H9 (cell line): Measurements from ENCODE around the gene CNOT10. TPM values are rescaled to one million over a fixed set of nuclear protein-coding genes. Genes with fewer than 3 reads are reported as not detected.

Experiments used
- DNase-seq: peaks from one replicate; pipeline ENCODE4 v3.0.0-alpha.2; 2017
- H2AFZ ChIP-seq: one replicate; pipeline ENCODE4 v1.6.1; 2013; ENCODE audit warnings: mild to moderate bottlenecking, low read length, control low read depth, moderate library complexity
- H2AK5ac ChIP-seq: 2 replicates; pipeline ENCODE4 v1.6.1; 2013; ENCODE audit warnings: low read length, control low read depth, mixed read lengths; ENCODE audit not compliant: insufficient read length
- H2BK120ac ChIP-seq: one replicate; pipeline ENCODE4 v1.6.1; 2013; ENCODE audit warnings: low read depth, mild to moderate bottlenecking, low read length, control low read depth, inconsistent platforms; ENCODE audit not compliant: poor library complexity, severe bottlenecking
- H2BK12ac ChIP-seq: 2 replicates; pipeline ENCODE4 v1.6.1; 2013; ENCODE audit warnings: low read length, control low read depth, mixed read lengths, low read depth; ENCODE audit not compliant: insufficient read length
- H2BK15ac ChIP-seq: 2 replicates; pipeline ENCODE4 v1.6.1; 2013; ENCODE audit warnings: low read depth, low read length, control low read depth
- H2BK20ac ChIP-seq: one replicate; pipeline ENCODE4 v1.6.1; 2013; ENCODE audit warnings: low read depth, mild to moderate bottlenecking, low read length, control low read depth, inconsistent platforms; ENCODE audit not compliant: poor library complexity, severe bottlenecking
- H2BK5ac ChIP-seq: 2 replicates; pipeline ENCODE4 v1.6.1; 2013; ENCODE audit warnings: low read length, control low read depth, mixed read lengths; ENCODE audit not compliant: insufficient read length
- H3K14ac ChIP-seq: 2 replicates; pipeline ENCODE4 v1.6.1; 2013; ENCODE audit warnings: low read length, control low read depth; ENCODE audit not compliant: insufficient read depth
- H3K18ac ChIP-seq: 2 replicates; pipeline ENCODE4 v1.6.1; 2013; ENCODE audit warnings: low read depth, mild to moderate bottlenecking, mixed read lengths, low read length, control low read depth; ENCODE audit not compliant: insufficient read length
- H3K23ac ChIP-seq: 2 replicates; pipeline ENCODE4 v1.6.1; 2013; ENCODE audit warnings: low read length, control low read depth, mixed read lengths, low read depth; ENCODE audit not compliant: insufficient read length
- H3K23me2 ChIP-seq: 2 replicates; pipeline ENCODE4 v1.6.1; 2013; ENCODE audit warnings: low read depth, mild to moderate bottlenecking, mixed read lengths, low read length, control low read depth; ENCODE audit not compliant: insufficient read length, poor library complexity, severe bottlenecking
- H3K27ac ChIP-seq: 2 replicates; pipeline ENCODE4 v1.5.1; 2013; ENCODE audit warnings: low read length, control low read depth, mixed read lengths, low read depth; ENCODE audit not compliant: insufficient read length
- H3K27me3 ChIP-seq: 2 replicates; pipeline ENCODE4 v1.6.1; 2013; ENCODE audit warnings: low read length, control low read depth, inconsistent platforms; ENCODE audit not compliant: insufficient read depth
- H3K4ac ChIP-seq: 2 replicates; pipeline ENCODE4 v1.6.1; 2013; ENCODE audit warnings: low read depth, mild to moderate bottlenecking, control low read depth, inconsistent platforms, low read length, moderate library complexity
- H3K4me1 ChIP-seq: 2 replicates; pipeline ENCODE4 v1.6.1; 2013; ENCODE audit warnings: low read length, control low read depth, inconsistent platforms; ENCODE audit not compliant: insufficient read depth
- H3K4me2 ChIP-seq: 2 replicates; pipeline ENCODE4 v1.6.1; 2013; ENCODE audit warnings: low read length, control low read depth, mixed read lengths; ENCODE audit not compliant: insufficient read length, insufficient read depth
- H3K56ac ChIP-seq: 2 replicates; pipeline ENCODE4 v1.6.1; 2013; ENCODE audit warnings: low read depth, mild to moderate bottlenecking, mixed read lengths, low read length, control low read depth; ENCODE audit not compliant: insufficient read length
- H3K79me1 ChIP-seq: 2 replicates; pipeline ENCODE4 v1.6.1; 2013; ENCODE audit warnings: low read depth, mild to moderate bottlenecking, moderate library complexity, low read length, control low read depth, inconsistent platforms; ENCODE audit not compliant: insufficient read depth, poor library complexity, severe bottlenecking
- H3K79me2 ChIP-seq: 2 replicates; pipeline ENCODE4 v1.6.1; 2013; ENCODE audit warnings: low read length, control low read depth, inconsistent platforms; ENCODE audit not compliant: insufficient read depth
- H3K9ac ChIP-seq: 2 replicates; pipeline ENCODE4 v1.6.1; 2013; ENCODE audit warnings: low read length, control low read depth, mixed read lengths; ENCODE audit not compliant: insufficient read length; ENCODE audit errors: extremely low read depth
- H3K9me3 ChIP-seq: one replicate; pipeline ENCODE4 v1.6.1; 2013; ENCODE audit warnings: low read depth, low read length, inconsistent platforms; ENCODE audit not compliant: control insufficient read depth
- H3T11ph ChIP-seq: one replicate; pipeline ENCODE4 v1.6.1; 2013; ENCODE audit warnings: mild to moderate bottlenecking, low read length, control low read depth, inconsistent platforms
- H4K20me1 ChIP-seq: one replicate; pipeline ENCODE4 v1.6.1; 2013; ENCODE audit not compliant: control insufficient read depth, insufficient read length, insufficient read depth
- H4K5ac ChIP-seq: 2 replicates; pipeline ENCODE4 v1.6.1; 2013; ENCODE audit warnings: low read depth, mild to moderate bottlenecking, mixed read lengths, low read length, control low read depth; ENCODE audit not compliant: insufficient read length
- H4K8ac ChIP-seq: replicated peaks from 2 replicates; pipeline ENCODE4 v1.6.1; 2013; ENCODE audit warnings: low read length, control low read depth, mixed read lengths, low read depth; ENCODE audit not compliant: insufficient read length
- H4K91ac ChIP-seq: 2 replicates; pipeline ENCODE4 v1.6.1; 2013; ENCODE audit warnings: low read depth, mild to moderate bottlenecking, moderate library complexity, mixed read lengths, low read length, control low read depth; ENCODE audit not compliant: insufficient read length
- H3K27ac Mint-ChIP-seq, 3 experiments: 2 replicates in 2 of 3; 3 replicates in 1 of 3; pipeline ENCODE4 v1.8.0; 2020 to 2021; ENCODE audit warnings: mixed read lengths in 3 of 3, mild to moderate bottlenecking in 1 of 3, moderate library complexity in 1 of 3
- H3K27me3 Mint-ChIP-seq: 2 replicates; pipeline ENCODE4 v1.8.0; 2021; ENCODE audit warnings: low read depth, mild to moderate bottlenecking, moderate library complexity, mixed read lengths
- H3K36me3 Mint-ChIP-seq, 3 experiments: 2 replicates in 2 of 3; 3 replicates in 1 of 3; pipeline ENCODE4 v1.8.0; 2020 to 2021; ENCODE audit warnings: low read depth in 3 of 3, mixed read lengths in 3 of 3; ENCODE audit not compliant: insufficient read depth in 1 of 3
- H3K4me1 Mint-ChIP-seq, 2 experiments: 2 replicates each; pipeline ENCODE4 v1.8.0; 2020; ENCODE audit warnings: mixed read lengths in 2 of 2
- H3K4me3 Mint-ChIP-seq, 2 experiments: 2 replicates in 1 of 2; 3 replicates in 1 of 2; pipeline ENCODE4 v1.8.0; 2020 to 2021; ENCODE audit warnings: mild to moderate bottlenecking in 2 of 2, mixed read lengths in 2 of 2, moderate library complexity in 1 of 2
- H3K9me3 Mint-ChIP-seq, 2 experiments: 2 replicates in 1 of 2; 3 replicates in 1 of 2; pipeline ENCODE4 v1.8.0; 2020; ENCODE audit warnings: mild to moderate bottlenecking in 2 of 2, mixed read lengths in 2 of 2, moderate library complexity in 1 of 2
- CTCF ChIP-seq: fragments of 200-600 bp; sonication (generic); conservative IDR thresholded peaks from 3 replicates; pipeline ENCODE4 v1.8.0; 2021; ENCODE audit warnings: antibody characterized with exemption, mild to moderate bottlenecking
- WGBS: extraction: QIAGEN DNeasy Blood & Tissue Kit; methylation state at CpG from one replicate; pipeline ENCODE4 v1.1.7; 2013; ENCODE audit warnings: missing lambda C conversion rate, low lambda C conversion rate, mixed read lengths; ENCODE audit not compliant: insufficient read length; ENCODE audit errors: extremely low coverage; 5-methylcytosine and 5-hydroxymethylcytosine counted together
- total RNA-seq: library from RNA; stranded (reverse); gene quantifications from 2 replicates; pipeline ENCODE4 v1.2.1, GENCODE V29; 2021

The CNOT10 gene
- total RNA-seq, 1 experiment from 2014 or later = 55.4 TPM

- Histone ChIP-seq H3K9ac (no peak overlapping the region), H4K5ac (no peak overlapping the region), H4K8ac (no peak overlapping the region), H2BK12ac (no peak overlapping the region), H2BK120ac (no peak overlapping the region), H3K27me3 (no peaks in the 10 kb centered on the region), H3K23me2 (no peaks in the 10 kb centered on the region), H3K4me1 (no peaks in the 10 kb centered on the region), H3K9me3 (no peaks in the 10 kb centered on the region), H2BK15ac (no peak overlapping the region), H3K56ac (no peak overlapping the region), H3K79me2 (no peaks in the 10 kb centered on the region), H4K91ac (no peak overlapping the region), H3K79me1 (no peaks in the 10 kb centered on the region), H3T11ph (no peak overlapping the region), H3K18ac (no peak overlapping the region), H2BK20ac (no peak overlapping the region), H3K23ac (no peak overlapping the region), H2BK5ac (no peak overlapping the region), H3K27ac (no peak overlapping the region), H3K14ac (no peak overlapping the region), H2AFZ (no peak overlapping the region), H3K4ac (no peak overlapping the region), H4K20me1 (no peaks in the 10 kb centered on the region), H3K4me2 (no peak overlapping the region), H2AK5ac (no peak overlapping the region)
- no peaks in the 10 kb centered on the region for H3K27me3 Mint-ChIP-seq
- no peaks in the 10 kb centered on the region for H3K9me3 Mint-ChIP-seq
- peak overlapping the region; percentile 1 to 85 (median 1); a peak in 3 of 7 replicates for H3K27ac Mint-ChIP-seq
- no peak for DNase-seq
- peaks cover 16 to 35% (median 25%) of the 10 kb centered on the region in 3 experiments; a peak in 6 of 7 replicates for H3K36me3 Mint-ChIP-seq
- WGBS = 100% methylated on average over 1 of the region's 3 CpGs
- H3K4me1 Mint-ChIP-seq = peaks cover 6 to 7% of the 10 kb centered on the region in 2 experiments
- no peak for TF ChIP-seq CTCF
- H3K4me3 Mint-ChIP-seq = no peak overlapping the region
Observed at GRCh38 chr3:32755761-32756160, 70.8 kb downstream of the CNOT10 start.
